GM18507 (cell line): ENCODE measurements around the gene PLCL1.

Experiments
- DNase-seq: peaks from one replicate; pipeline ENCODE4 v3.0.0; 2011; ENCODE audit warnings: low read depth; ENCODE audit not compliant: insufficient read length; ENCODE audit errors: extremely low spot score
- FAIRE-seq: peaks from 2 replicates; lab custom pipeline; 2011; peaks lifted over from hg19 to GRCh38; lab: Jason Lieb, UNC

Gene PLCL1

DNA sequence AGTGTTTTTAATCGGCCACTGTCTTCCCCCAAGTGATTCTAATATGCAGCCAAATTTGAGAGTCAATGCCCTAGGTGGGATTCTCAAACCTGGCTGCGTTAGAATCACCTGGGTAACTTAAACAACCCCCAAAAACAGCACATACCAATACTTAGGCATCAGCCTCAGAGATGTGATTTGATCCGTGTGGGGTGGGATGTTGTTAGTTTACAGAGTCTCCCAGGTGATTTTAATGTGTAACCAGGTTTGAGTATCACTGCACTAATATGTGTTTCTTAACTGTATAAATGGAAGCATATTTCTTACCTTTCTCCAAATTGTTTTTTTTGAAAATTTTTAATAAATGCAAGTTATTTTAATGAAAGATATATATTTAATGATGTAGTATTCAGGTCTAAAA is 135.4 kb downstream of the PLCL1 start:
- DNase-seq, result no peak
- no peak for FAIRE-seq

DNA sequence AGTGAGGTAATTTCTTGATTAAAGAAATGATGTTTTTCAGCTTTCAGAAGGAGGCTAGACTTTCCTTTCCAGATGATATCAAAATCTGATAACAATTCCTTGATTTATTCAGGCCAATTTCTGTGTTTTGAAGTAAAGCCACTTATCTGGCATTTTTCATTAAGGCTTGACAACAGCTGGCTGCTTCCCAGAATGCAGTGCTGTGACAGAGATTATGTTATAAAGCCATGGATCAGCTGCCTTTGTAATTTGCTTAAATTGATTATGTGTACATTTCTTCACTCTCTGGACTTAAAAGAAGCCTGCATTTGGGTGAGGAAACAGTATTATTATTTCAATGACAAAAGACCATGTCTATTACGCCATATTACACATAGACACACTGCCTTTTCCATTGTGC is 136.0 kb downstream of the PLCL1 start:
- FAIRE-seq, result no peak
- no peak for DNase-seq

DNA sequence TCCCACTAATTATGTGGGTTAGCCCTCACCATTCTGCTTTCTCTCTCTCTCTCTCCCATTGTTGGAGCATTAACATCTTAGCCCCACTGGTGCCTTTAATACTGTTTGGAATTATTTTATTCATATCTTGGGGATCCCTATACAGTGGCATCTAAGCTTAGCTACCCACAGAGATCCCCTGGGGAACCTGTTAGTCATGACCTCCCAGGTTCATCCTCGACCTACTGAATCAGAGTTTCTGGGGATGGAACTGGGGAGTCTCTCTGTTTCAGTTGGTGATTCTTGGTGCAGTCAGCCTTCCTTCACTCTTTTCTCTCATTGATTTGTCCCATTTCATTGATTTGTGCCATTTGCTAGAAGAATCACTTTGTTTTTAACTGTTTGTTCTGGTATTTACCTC is 137.3 kb downstream of the PLCL1 start:
- no peak for FAIRE-seq

DNA sequence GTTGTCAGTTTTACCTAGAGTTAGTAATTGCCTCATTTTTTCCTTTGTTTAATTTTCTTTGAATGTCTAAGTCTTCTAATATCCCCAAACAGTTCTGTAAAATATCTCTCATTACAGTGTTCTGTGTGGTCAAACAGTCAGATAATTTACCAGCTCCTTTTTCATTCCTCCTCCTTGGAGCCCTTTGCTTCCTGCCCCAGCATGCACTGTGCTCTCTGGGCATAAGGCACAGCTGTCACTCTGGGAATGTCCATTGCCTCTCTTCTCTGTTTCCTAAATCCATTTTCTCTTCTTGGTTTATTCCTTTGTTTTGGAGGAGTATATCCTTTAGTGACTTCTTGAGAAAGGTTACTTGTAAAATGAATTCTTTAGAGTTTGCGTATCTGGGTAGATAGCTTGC is 139.3 kb downstream of the PLCL1 start:
- DNase-seq (no peak), FAIRE-seq (peak; percentile 9)

More for the DNA sequence above, 137.3 kb downstream of the PLCL1 start:
- no peak for DNase-seq

DNA sequence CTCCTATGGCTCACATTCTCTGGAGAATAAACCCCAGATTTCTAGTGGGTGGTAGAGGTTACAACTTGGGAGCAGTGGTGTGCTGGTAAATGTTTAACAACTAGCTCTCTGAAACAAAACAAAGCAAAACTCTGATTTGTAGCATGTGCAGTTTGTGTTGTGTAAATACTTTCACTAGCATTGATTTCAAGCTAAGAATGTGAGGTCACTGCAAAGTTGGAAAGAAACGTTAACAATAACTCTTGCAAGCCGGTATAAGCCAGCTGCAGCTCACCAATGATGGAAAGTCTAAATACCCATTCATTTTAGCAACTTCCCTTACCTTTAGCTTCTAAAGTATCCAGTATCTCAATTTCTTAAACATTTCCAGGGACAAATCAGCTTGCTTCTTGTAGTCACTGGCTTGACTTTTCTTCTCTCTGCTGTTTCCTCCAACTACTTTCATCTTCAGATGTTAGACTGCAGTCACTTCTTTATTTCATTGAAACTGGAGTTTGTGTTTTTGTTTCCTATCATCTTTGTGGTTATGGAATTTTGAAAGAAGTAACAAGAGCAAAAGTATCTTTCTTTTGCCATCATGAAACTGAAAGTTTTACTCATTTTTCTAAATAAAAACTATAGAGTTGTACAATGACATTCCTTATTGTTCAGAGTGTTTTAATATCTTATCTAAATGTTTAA is 140.2 kb downstream of the PLCL1 start:
- DNase-seq (no peak), FAIRE-seq (peak; percentile 47)

DNA sequence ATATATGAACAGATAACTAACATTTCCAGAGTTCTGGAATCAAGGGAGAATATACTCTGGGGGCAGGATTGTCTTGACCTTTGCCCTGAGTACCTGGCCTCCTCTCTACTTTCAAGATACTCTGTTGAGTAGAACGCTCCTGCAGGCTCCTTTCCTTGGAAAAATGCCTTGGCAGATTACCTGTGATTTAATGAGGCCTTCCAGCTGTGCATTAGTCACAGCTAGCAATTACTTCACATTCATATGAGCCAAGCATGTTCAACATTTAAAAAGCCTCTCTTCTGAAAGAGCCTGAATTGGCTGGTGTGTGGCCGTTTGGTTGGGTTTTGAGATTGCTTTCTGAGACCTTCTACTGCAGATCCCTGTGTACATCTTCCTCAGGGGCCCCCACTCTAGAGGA is 142.2 kb downstream of the PLCL1 start:
- DNase-seq (no peak), FAIRE-seq (no peak)

DNA sequence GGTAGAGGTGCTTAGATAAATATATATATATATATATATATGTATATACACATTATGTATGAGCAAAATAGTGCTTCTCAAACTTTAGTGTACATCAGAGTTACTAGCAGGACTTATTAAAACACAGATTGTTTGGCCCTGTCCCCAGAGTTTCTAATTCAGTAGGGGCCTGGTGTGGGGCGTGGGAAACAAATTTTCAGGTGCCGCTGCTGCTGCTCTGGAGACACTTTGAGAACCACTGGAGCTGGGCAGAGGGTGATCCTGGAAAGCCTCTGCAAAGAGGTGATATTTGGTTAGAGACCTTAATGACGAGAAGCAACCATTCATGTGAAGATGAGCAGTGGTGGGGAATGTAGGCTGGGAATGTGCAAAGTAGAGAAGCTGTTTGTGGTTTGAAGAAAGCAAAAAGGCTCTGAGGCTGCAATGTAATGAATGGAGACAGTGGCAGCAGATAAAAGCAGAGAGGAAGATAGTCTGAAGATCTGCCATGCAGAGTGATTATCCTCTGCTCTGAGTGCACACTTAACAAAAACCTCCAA is 142.9 kb downstream of the PLCL1 start:
- DNase-seq (no peak), FAIRE-seq (no peak)

DNA sequence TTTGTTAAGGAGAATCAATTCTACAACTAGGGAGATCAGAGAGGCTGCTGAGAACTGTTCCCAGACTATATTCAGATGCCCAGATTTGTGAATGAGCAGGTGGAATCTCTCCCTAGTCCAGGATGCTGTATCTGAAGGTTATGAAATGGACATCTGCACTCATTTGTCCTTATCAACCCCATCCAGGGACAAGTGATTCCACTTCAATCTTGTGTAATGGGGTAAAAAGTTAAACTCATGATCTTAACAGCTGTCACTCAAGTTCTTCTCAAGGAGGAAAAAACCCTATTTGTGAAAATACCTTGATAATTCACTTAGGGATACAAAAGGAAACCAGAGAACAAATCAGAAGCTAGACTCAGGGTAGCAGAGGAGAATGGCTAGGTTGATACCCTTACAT is 144.8 kb downstream of the PLCL1 start:
- DNase-seq (no peak), FAIRE-seq (no peak)

DNA sequence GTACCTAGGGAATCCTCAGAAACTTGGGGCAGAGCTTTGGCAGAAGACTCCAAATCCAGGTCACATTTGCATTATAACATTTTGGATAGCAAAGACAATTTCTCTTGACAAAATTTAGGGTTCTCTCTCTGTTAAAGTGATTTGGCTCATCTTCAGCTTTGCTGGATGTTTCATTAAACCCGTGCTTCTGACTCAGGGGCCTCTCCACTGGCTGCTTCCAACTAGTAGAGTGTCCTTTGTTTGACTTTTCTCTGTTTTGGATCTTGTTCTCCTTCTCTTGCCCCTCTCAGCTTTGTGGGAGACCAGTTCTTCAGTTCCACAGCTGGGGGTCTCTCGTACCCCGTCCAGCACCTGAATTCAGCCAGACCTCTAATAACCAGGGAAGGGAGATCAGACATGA is 145.6 kb downstream of the PLCL1 start:
- no peak for FAIRE-seq
- DNase-seq, result no peak

DNA sequence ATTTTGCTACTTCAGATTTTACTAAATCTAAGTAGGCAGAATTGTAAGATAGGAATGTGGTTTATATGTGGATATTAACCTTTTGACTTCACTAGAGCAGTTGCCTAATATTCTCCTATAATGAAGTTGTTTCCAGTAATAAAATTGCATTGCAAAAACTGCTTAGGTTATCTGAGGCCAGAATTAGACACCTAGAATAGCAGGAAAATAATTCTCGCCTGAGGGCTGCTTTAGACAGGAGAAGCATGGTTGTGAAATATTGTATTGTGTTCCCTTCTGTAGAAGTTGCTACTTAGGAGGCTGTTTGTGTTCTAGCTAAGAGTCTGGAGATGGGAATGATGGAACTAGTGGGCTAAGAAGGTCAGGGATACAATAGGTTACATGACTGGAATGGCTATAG is 146.3 kb downstream of the PLCL1 start:
- DNase-seq, result no peak
- no peak for FAIRE-seq

DNA sequence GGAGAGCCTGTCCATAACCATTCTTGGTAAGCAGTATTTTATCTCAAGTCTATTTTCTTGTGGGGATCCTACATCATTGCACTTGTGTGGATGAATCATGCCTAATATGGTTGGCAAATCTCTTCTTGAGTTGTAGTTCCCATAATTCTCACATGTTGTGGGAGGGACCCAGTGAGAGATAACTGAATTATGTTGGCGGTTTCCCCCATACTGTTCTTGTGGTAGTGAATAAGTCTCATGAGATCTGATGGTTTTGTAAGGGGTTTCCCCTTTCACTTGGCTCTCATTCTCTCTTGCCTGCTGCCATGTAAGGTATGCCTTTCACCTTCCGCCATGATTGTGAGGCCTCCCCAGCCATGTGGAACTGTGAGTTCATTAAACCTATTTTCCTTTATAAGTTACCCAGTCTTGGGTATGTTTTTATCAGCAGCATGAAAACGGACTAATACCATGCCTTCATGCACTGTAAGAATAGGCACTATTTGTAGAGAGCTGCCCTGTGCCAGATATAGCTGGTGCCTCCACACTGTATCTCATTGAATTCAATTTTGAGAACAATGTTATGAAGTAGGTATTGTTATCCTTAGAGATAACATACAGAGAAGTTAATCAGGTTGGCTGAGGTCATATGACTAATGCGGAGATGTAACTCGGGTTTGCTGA is 148.3 kb downstream of the PLCL1 start:
- peak; percentile 9 for FAIRE-seq
- DNase-seq, result no peak

DNA sequence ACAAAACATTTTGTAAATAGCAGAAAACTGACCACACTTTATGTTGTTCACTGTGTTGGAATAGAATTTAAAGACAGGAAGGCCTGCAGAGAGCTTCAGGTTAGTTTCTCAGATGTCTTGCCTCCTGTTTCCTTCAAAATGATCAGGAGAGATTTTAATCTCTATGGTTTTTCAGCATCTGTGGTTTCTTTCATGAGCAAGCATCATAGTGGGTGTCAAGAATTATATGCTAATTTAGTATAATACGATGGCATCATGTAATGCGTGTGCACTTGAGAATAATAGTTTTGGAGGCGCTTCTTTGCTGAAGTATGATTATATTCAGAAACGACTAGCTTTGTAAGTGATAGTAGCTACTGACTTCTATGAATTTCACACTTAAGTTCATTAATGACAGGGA is 149.9 kb downstream of the PLCL1 start:
- no peak for FAIRE-seq
- DNase-seq, result no peak

DNA sequence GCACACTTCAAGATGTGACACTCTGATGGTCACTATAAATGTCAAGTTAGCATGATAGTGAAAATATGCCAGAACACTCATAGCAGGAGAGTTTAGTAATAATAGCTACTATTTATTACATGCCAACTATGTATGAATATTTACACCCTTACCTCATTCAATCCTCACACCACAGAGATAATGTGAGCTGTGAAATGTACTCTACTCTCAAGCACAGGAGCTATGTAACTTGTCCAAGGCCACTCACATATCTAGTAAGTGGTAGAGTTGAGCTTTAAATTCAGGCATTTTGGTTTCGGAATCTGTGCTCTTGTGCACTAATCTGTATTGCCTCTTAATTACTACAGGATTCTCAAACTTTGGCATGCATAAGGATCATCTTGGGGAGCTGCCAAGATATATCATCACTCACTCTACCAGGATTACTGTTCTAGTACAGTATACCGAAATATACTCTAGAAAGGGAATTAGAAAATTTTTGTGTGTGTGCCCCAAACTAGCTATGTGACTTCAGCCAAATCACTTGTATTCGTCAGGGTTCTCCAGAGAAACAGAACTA is 154.3 kb downstream of the PLCL1 start:
- FAIRE-seq (no peak), DNase-seq (no peak)

DNA sequence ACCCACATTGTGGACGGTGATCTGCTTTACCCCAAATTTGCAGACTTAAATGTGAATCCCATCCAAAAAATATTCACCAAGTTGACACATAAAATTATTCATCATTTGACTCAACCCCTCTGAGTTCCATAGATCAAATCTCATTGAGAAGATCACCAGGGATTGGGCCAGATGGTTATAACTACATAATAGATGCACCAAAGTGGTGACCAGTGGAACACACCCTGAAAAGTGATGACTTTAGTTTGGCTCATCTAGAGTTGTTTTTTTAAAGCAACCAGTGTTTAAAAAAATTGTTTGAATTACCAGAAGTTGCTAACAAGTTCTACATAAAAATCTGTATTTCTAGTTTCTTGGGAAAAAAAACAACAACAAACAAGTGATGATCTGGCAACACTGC is 155.0 kb downstream of the PLCL1 start:
- no peak for DNase-seq
- no peak for FAIRE-seq

DNA sequence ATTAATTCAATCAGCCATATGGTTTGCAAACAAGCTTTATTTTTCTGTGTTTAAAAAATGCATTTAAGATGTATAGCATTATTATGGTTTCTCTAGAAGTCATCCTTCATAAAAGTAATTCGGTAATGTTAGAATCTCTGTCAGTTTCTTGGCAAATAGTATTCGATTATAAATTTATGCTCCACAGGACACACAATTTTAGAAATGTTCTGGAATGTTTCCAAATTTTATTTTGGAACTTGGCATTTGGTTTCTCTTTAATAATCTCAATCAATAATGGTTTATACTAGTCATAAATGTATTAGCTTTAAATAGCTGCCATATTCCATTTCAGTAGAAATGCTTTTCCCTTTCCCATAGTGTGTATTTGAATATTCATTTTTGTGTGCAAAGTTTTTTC is 156.4 kb downstream of the PLCL1 start:
- no peak for DNase-seq
- no peak for FAIRE-seq

DNA sequence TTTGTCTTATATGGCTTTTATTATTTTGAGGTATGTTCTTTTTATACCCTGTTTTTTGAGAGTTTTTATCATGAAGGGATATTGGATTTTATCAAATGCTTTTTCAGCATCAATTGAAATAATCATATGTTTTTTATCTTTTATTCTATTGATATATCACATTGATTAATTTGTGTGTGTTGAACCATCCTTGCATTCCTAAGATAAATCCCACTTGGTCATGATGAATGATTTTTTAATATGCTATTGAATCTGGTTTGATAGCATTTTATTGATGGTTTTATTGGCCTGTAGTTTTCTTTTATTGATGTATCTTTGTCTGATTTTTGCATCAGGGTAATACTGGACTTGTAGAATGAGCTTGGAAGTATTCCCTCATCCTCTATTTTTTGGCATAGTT is 160.3 kb downstream of the PLCL1 start:
- no peak for DNase-seq
- no peak for FAIRE-seq

DNA sequence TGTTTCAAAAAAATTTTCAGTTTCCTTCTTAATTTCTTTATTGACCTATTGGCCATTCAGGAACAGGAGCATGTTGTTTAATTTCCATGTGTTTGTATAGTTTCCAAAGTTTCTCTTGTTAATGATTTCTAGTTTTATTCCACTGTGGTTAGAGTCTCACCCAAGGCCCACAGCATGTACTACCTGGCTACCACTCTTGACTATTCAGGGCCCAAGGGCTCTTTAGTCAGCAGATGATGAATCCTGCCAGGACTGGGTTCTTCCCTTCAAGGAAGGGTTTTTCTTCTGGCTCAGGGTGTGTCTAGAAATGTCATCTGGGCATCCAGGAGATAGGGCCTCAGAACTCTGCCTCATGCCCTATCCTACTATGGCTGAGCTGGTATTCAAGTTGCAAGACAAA is 161.4 kb downstream of the PLCL1 start:
- FAIRE-seq (no peak), DNase-seq (no peak)

DNA sequence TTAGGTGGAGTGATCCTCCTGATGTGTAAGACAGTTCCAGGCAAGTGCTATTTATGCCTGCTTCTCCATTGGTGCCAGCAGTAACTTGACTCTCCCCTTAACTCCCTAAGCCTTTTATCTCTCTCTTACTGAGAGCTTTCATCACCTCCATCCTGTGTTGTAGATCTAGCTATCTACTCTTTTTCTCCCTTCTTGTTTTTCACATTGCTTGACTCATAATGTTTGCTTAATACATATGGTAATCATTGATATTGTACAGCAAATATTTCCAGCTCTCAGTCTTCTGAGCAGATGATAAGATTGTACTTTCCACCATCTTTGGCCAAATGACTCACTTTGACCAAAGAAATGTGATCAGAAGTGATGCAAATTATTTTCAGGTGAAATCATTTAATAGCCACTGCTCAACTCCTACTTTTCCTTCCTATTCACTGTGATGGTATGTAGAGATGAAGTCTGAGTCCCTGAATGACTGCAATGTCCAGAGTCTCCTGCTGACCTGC is 165.0 kb downstream of the PLCL1 start:
- FAIRE-seq (no peak), DNase-seq (no peak)

DNA sequence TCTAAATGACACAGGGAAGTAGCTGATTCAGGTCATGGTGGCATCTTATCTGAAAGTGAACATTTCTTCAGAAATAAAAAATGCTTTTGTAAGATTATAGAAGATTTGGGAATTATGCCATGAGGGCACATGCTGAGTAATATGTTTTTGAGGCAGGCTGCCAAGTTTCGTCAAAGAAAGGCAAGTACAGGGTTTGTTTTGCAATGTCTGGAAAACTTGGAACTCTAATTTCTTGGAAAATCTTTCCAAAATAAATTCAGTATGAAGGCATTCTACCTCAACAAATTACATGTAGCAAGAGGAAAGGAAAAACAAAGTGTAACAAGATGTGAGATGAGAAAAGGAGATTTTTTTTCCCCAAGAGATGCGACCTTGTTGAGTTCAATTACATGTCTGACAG is 167.7 kb downstream of the PLCL1 start:
- no peak for FAIRE-seq
- no peak for DNase-seq

DNA sequence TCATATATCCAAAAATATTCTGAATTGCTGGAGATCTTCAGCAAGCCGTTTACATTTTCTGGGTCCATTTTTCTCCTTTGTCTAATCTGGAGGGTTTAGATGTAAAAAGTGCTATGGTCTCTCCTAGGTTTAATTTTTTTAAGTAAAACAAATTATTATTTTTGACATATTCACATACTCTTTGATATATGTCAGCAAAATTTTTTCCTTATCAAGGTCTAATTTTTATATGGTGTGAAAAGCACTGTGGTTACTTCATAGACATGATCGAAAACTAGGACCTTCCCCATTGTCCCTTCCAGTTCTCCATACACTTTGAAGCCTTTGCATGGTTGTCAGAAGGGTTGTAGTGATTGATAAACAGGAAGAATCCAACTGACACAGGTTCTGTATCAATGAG is 168.2 kb downstream of the PLCL1 start:
- DNase-seq (no peak), FAIRE-seq (no peak)

DNA sequence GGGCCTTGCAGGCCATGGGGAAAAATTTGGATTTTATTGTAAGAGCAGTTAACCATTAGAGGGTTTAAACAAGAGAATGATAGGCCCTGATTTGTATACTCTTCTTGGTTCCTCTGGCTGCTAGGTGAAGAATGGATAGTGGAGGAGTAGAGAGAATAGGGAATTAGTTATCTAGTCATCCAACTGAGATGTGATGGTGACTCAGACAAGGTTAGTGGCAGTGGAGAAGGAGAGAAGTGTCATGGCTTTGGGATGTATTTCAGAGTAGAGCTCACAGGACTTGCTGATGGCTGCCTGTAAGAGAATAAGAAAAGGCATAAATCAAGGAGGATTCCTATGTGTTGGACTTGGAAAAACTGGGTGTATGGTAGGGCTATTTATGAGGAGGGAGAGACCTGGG is 169.4 kb downstream of the PLCL1 start:
- no peak for FAIRE-seq
- DNase-seq, result no peak
